Measurements from ENCODE around the gene JAG1.

The JAG1 gene

DNA sequence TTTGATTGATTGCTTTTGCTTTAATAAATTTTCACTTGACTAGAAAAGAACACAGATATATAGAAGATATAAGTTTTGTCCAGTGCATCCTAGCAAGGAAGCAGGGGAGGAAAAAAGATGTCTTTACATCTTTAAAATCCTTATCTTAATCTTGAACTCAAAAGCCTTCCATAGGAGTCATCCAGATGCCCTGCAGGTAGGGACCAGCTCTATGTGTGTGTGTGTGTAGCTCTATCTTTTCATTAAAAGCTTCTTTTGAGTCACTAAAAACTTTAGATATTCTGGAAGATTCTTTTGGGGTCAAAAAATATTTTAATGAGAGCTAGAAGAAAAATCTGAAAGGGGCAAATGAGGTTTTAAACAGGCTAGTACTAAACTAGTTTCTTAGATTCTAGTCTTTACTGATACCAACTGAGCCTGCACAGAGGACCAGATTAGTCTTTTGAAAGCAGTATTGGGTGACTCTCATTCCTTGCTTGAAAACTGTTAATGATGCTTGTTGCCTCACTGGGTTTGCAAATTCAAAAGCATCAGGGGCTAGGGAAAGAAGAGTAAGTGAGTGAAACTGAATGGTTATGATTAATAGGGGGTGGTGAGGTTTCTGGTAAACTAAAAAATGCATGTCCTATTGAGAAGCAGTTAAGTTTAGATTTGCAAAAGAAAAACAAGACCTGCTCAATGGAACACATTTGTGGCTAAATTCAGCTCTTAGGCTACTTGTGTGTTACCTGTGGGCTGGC, 40.6 kb upstream of the JAG1 start:
- TF ChIP-seq NFIC (IDR thresholded peaks at IDR 0.05) (no peak), CEBPB (IDR thresholded peaks at IDR 0.05) (no peak), EGR1 (IDR thresholded peaks at IDR 0.05) (no peak), CREB1 (IDR thresholded peaks at IDR 0.05; ENCODE audit: low read depth) (no peak), TAF1 (IDR thresholded peaks at IDR 0.05; ENCODE audit: low read depth) (no peak)
- TF ChIP-seq, protein P1, sequence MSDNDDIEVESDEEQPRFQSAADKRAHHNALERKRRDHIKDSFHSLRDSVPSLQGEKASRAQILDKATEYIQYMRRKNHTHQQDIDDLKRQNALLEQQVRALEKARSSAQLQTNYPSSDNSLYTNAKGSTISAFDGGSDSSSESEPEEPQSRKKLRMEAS (IDR thresholded peaks at IDR 0.05): no peak

DNA sequence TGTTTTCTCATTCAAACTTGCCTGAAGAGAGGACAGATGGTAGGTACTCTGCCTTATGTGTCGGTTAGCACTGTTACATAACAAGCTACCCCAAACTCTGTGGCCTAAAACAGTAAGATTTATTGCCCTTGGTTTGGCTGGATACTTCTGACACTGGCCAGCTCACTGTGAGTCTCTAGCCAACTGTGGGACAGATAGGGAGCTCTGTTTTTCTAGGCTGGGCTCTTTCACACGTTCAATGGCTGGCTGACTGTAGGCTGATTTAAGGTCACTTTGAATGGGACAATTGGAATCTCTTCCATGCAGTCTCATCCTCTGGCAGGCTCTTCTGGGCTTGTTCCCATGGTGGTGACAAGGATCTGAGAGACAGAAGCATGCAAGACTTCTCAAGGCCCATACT, 39.4 kb upstream of the JAG1 start:
- TF ChIP-seq, protein P1 (IDR thresholded peaks at IDR 0.05): no peak
- TF ChIP-seq RAD21 (IDR thresholded peaks at IDR 0.05; ENCODE audit: low read depth) (no peak), FOXM1 (IDR thresholded peaks at IDR 0.05; ENCODE audit: borderline replicate concordance, low read depth) (no peak), TCF12 (IDR thresholded peaks at IDR 0.05; ENCODE audit: low read depth) (no peak), EGR1 (IDR thresholded peaks at IDR 0.05) (no peak), EP300 (IDR thresholded peaks at IDR 0.05; ENCODE audit: borderline replicate concordance) (no peak)

- no peak for TF ChIP-seq TAF1 (IDR thresholded peaks at IDR 0.05; ENCODE audit: low read depth)
- no peak for TF ChIP-seq TCF12 (IDR thresholded peaks at IDR 0.05; ENCODE audit: low read depth)
- TF ChIP-seq NFIC (IDR thresholded peaks at IDR 0.05): no peak
- TF ChIP-seq TEAD4 (IDR thresholded peaks at IDR 0.05): no peak
- TF ChIP-seq CREB1 (IDR thresholded peaks at IDR 0.05; ENCODE audit: low read depth): no peak
- TF ChIP-seq EGR1 (IDR thresholded peaks at IDR 0.05): no peak
- TF ChIP-seq, protein P1 (IDR thresholded peaks at IDR 0.05): no peak
- no peak for TF ChIP-seq USF1 (IDR thresholded peaks at IDR 0.05)
- TF ChIP-seq ZBTB7A (IDR thresholded peaks at IDR 0.05; ENCODE audit: low read depth): no peak
- TF ChIP-seq CEBPB (IDR thresholded peaks at IDR 0.05): no peak
- no peak for TF ChIP-seq EP300 (IDR thresholded peaks at IDR 0.05; ENCODE audit: borderline replicate concordance)
- no peak for TF ChIP-seq FOXM1 (IDR thresholded peaks at IDR 0.05; ENCODE audit: borderline replicate concordance, low read depth)
- no peak for TF ChIP-seq REST (IDR thresholded peaks at IDR 0.05; ENCODE audit: low read depth)
- no peak for TF ChIP-seq YY1 (IDR thresholded peaks at IDR 0.05; ENCODE audit: low read depth)
- no peak for TF ChIP-seq RAD21 (IDR thresholded peaks at IDR 0.05; ENCODE audit: low read depth)
Observed at GRCh38 chr20:10711903-10712451, 38.2 kb upstream of the JAG1 start.

DNA sequence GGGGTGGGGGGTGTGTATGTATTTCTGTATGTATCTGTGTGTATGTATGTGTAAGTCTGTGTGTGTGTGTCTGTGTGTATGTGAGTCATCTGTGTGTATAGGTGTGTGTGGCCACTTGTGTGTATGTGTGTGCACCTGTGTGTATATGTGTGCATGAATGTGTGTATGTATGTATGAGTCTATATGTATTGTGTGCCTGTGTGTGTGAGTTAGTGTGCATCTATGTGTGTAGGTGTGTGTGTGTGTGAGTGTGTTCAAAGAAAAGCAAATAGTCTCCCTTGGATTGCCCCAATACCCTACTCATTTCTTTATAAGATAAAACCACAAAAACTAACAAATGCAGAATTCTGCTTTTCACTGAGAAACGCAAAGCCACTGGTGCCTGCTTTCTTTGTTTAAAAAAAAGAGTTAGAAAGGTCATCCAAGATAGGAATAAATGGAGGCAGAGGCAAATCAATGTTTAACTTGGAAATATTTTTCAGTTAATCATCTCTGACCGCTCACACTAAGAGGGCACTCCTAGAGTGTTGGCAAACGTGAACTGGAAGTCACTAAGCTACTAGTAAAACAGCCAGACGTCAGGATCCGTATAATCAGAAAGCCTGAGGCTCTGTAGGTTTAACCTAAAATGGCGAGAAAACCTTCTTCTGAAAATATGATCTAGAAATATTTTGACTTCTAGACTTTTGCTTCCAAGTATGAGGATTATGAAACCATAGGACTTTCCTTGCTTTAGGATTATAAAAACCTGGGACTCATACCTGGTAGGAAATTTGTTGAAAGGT, 37.4 kb upstream of the JAG1 start:
- TF ChIP-seq NFIC (IDR thresholded peaks at IDR 0.05) (no peak), ZBTB7A (IDR thresholded peaks at IDR 0.05; ENCODE audit: low read depth) (no peak), TEAD4 (IDR thresholded peaks at IDR 0.05) (no peak), TCF12 (IDR thresholded peaks at IDR 0.05; ENCODE audit: low read depth) (no peak), CEBPB (IDR thresholded peaks at IDR 0.05) (no peak), EP300 (IDR thresholded peaks at IDR 0.05; ENCODE audit: borderline replicate concordance) (no peak)
- TF ChIP-seq, protein P1 (IDR thresholded peaks at IDR 0.05): no peak

DNA sequence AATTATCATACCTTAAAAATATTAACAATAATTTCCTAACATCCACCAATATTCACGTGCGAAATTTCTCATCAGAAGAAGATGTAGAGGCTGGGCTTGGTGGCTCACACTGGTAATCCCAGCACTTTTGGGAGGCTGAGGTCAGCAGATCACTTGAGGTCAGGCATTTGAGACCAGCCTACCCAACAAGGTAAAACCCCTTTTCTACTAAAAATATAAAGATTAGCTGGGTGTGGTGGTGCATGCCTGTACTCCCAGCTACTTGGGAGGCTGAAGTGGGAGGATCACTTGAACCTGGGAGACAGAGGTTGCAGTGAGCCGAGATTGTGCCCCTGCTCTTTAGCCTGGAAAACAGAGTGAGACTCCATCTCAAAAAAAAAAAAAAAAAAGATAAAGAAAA, 36.1 kb upstream of the JAG1 start:
- no peak for TF ChIP-seq FOXM1 (IDR thresholded peaks at IDR 0.05; ENCODE audit: borderline replicate concordance, low read depth)
- no peak for TF ChIP-seq EGR1 (IDR thresholded peaks at IDR 0.05)
- no peak for TF ChIP-seq USF1 (IDR thresholded peaks at IDR 0.05)
- no peak for TF ChIP-seq NFIC (IDR thresholded peaks at IDR 0.05)
- no peak for TF ChIP-seq TCF12 (IDR thresholded peaks at IDR 0.05; ENCODE audit: low read depth)
- TF ChIP-seq, protein P1 (IDR thresholded peaks at IDR 0.05): no peak
- no peak for TF ChIP-seq TAF1 (IDR thresholded peaks at IDR 0.05; ENCODE audit: low read depth)
- no peak for TF ChIP-seq ZBTB7A (IDR thresholded peaks at IDR 0.05; ENCODE audit: low read depth)
- no peak for TF ChIP-seq TEAD4 (IDR thresholded peaks at IDR 0.05)
- no peak for TF ChIP-seq EP300 (IDR thresholded peaks at IDR 0.05; ENCODE audit: borderline replicate concordance)
- no peak for TF ChIP-seq CREB1 (IDR thresholded peaks at IDR 0.05; ENCODE audit: low read depth)
- no peak for TF ChIP-seq YY1 (IDR thresholded peaks at IDR 0.05; ENCODE audit: low read depth)
- no peak for TF ChIP-seq RAD21 (IDR thresholded peaks at IDR 0.05; ENCODE audit: low read depth)
- TF ChIP-seq CEBPB (IDR thresholded peaks at IDR 0.05): no peak
- no peak for TF ChIP-seq REST (IDR thresholded peaks at IDR 0.05; ENCODE audit: low read depth)

Data from Ishikawa (cell line).